Endodermal cell (in vitro differentiated cells): ENCODE data around the gene RELT. TPM values are rescaled to one million over a fixed set of nuclear protein-coding genes. Genes with fewer than 3 reads are reported as not detected.

ENCODE experiments used
- DNase-seq: peaks from one replicate; pipeline ENCODE4 v3.0.0-alpha.2; 2017
- H3K27ac ChIP-seq: 2 replicates; pipeline ENCODE4 v1.5.1; 2013; ENCODE audit warnings: mild to moderate bottlenecking, low read depth, low read length, moderate library complexity
- H3K27me3 ChIP-seq: 2 replicates; pipeline ENCODE4 v1.6.1; 2013; ENCODE audit warnings: mild to moderate bottlenecking, low read length, moderate library complexity; ENCODE audit not compliant: insufficient read depth, control insufficient read depth, poor library complexity, severe bottlenecking
- H3K36me3 ChIP-seq: 2 replicates; pipeline ENCODE4 v1.7.0; 2013; ENCODE audit warnings: mild to moderate bottlenecking, low read length, moderate library complexity; ENCODE audit not compliant: control insufficient read depth, insufficient read depth
- H3K4me1 ChIP-seq: one replicate; pipeline ENCODE4 v1.7.0; 2013; ENCODE audit warnings: low read length; ENCODE audit not compliant: control insufficient read depth, insufficient read depth
- H3K4me3 ChIP-seq: 2 replicates; pipeline ENCODE4 v1.5.1; 2013; ENCODE audit warnings: mild to moderate bottlenecking, low read length, moderate library complexity
- H3K9ac ChIP-seq: 2 replicates; pipeline ENCODE4 v1.6.1; 2013; ENCODE audit warnings: mild to moderate bottlenecking, low read length, moderate library complexity; ENCODE audit not compliant: poor library complexity, severe bottlenecking; ENCODE audit errors: extremely low read depth
- H3K9me3 ChIP-seq: 2 replicates; pipeline ENCODE4 v1.6.1; 2013; ENCODE audit warnings: mild to moderate bottlenecking, low read length, moderate library complexity; ENCODE audit not compliant: control insufficient read depth
- H3K27ac Mint-ChIP-seq: 2 replicates; pipeline ENCODE4 v1.8.0; 2020; ENCODE audit warnings: mixed read lengths
- H3K27me3 Mint-ChIP-seq: 2 replicates; pipeline ENCODE4 v1.8.0; 2021; ENCODE audit warnings: mild to moderate bottlenecking, mixed read lengths; ENCODE audit not compliant: insufficient read depth
- H3K36me3 Mint-ChIP-seq: 2 replicates; pipeline ENCODE4 v1.8.0; 2020; ENCODE audit warnings: low read depth, mixed read lengths
- H3K4me1 Mint-ChIP-seq: 2 replicates; pipeline ENCODE4 v1.8.0; 2020; ENCODE audit warnings: mixed read lengths
- H3K4me3 Mint-ChIP-seq: 2 replicates; pipeline ENCODE4 v1.8.0; 2020; ENCODE audit warnings: mild to moderate bottlenecking, moderate library complexity, mixed read lengths
- H3K9me3 Mint-ChIP-seq: 2 replicates; pipeline ENCODE4 v1.8.0; 2020; ENCODE audit warnings: mild to moderate bottlenecking, mixed read lengths
- CTCF ChIP-seq: fragments of 200-600 bp; sonication (generic); conservative IDR thresholded peaks from 2 replicates; pipeline ENCODE4 v1.5.0; 2021; ENCODE audit warnings: antibody characterized with exemption, mild to moderate bottlenecking
- WGBS, 2 experiments: methylation state at CpG; one replicate each; pipeline versions ENCODE4 v1.1.5 to v1.1.7; 2013; ENCODE audit warnings: missing lambda C conversion rate in 2 of 2, mixed read lengths in 1 of 2; ENCODE audit not compliant: insufficient coverage in 1 of 2, insufficient read length in 1 of 2; 5-methylcytosine and 5-hydroxymethylcytosine counted together
- total RNA-seq, 2 donors: library from RNA; stranded (reverse); fragmentation: NEBNext Ultra II Directional in 1 of 2; extraction: Animal tissue kit (Norgen Biotek cat#: 25700) in 1 of 2; gene quantifications; 2 replicates in 1 of 2; 3 replicates in 1 of 2; pipeline ENCODE4 v1.2.1, GENCODE V29; 2021

Gene RELT
- total RNA-seq, 2 donors from 2014 or later: 6.9 to 8.9 TPM

- peak overlapping the region; percentile 87 for H3K27ac ChIP-seq
- peaks cover 11% of the 10 kb centered on the region for H3K4me1 ChIP-seq
- peak; percentile 64 for TF ChIP-seq CTCF
- DNase-seq: peak; percentile 77
- peak overlapping the region; percentile 8 for H3K9ac ChIP-seq
- Mint-ChIP-seq H3K36me3 (peaks cover under 1% of the 10 kb centered on the region), H3K9me3 (no peaks in the 10 kb centered on the region), H3K27ac (peak overlapping the region; percentile 53), H3K27me3 (peaks cover 6% of the 10 kb centered on the region), H3K4me3 (no peak overlapping the region), H3K4me1 (peaks cover 39% of the 10 kb centered on the region)
- H3K27me3 ChIP-seq: no peaks in the 10 kb centered on the region
- 80% methylated on average over 3 of the region's 3 CpGs; no CpG with 5 or more reads in 1 of the 2 experiments for WGBS, 2 experiments
- H3K36me3 ChIP-seq: no peaks in the 10 kb centered on the region
- H3K9me3 ChIP-seq: no peaks in the 10 kb centered on the region
- H3K4me3 ChIP-seq: peak overlapping the region; percentile 60
Observed at GRCh38 chr11:73330569-73331093, 45.6 kb upstream of the RELT start.

GRCh38 chr11:73331138-73331916 is 44.9 kb upstream of the RELT start:
- H3K9ac ChIP-seq: peak overlapping the region; percentile 8
- peak overlapping the region; percentile 87 for H3K27ac ChIP-seq
- no peak overlapping the region for H3K4me3 Mint-ChIP-seq
- H3K36me3 ChIP-seq: peaks cover 6% of the 10 kb centered on the region
- peak overlapping the region; percentile 60 for H3K4me3 ChIP-seq
- WGBS, 2 experiments: 34% methylated on average over 4 of the region's 4 CpGs; no CpG with 5 or more reads in 1 of the 2 experiments
- peak overlapping the region; percentile 30 for H3K27ac Mint-ChIP-seq
- peak; percentile 92 for DNase-seq
- peaks cover 11% of the 10 kb centered on the region for H3K4me1 ChIP-seq
- H3K27me3 Mint-ChIP-seq: peaks cover 6% of the 10 kb centered on the region
- TF ChIP-seq CTCF: no peak
- H3K4me1 Mint-ChIP-seq: peaks cover 39% of the 10 kb centered on the region
- H3K27me3 ChIP-seq: no peaks in the 10 kb centered on the region
- H3K9me3 Mint-ChIP-seq: no peaks in the 10 kb centered on the region
- H3K36me3 Mint-ChIP-seq: no peaks in the 10 kb centered on the region
- H3K9me3 ChIP-seq: no peaks in the 10 kb centered on the region

GRCh38 chr11:73333173-73333572 is 43.0 kb upstream of the RELT start:
- no peaks in the 10 kb centered on the region for H3K9me3 Mint-ChIP-seq
- no peak for TF ChIP-seq CTCF
- H3K4me1 ChIP-seq: peaks cover 11% of the 10 kb centered on the region
- H3K4me1 Mint-ChIP-seq: peaks cover 39% of the 10 kb centered on the region
- H3K4me3 ChIP-seq: no peak overlapping the region
- no peaks in the 10 kb centered on the region for H3K9me3 ChIP-seq
- peaks cover 1% of the 10 kb centered on the region for H3K36me3 Mint-ChIP-seq
- no peak overlapping the region for H3K27ac Mint-ChIP-seq
- H3K4me3 Mint-ChIP-seq: no peak overlapping the region
- H3K36me3 ChIP-seq: peaks cover 9% of the 10 kb centered on the region
- H3K27me3 Mint-ChIP-seq: peaks cover 8% of the 10 kb centered on the region
- H3K9ac ChIP-seq: no peak overlapping the region
- WGBS, 2 experiments: 95 to 97% methylated on average over 11 of the region's 11 CpGs
- peak overlapping the region; percentile 63 for H3K27ac ChIP-seq
- DNase-seq: no peak
- no peaks in the 10 kb centered on the region for H3K27me3 ChIP-seq
